Brain pericyte (primary cell): ENCODE results near the gene LTBP2.

Experiments used
- DNase-seq: peaks from one replicate; pipeline ENCODE4 v3.0.0-alpha.2; 2012; ENCODE audit warnings: low read depth, low spot score

The LTBP2 gene

DNA sequence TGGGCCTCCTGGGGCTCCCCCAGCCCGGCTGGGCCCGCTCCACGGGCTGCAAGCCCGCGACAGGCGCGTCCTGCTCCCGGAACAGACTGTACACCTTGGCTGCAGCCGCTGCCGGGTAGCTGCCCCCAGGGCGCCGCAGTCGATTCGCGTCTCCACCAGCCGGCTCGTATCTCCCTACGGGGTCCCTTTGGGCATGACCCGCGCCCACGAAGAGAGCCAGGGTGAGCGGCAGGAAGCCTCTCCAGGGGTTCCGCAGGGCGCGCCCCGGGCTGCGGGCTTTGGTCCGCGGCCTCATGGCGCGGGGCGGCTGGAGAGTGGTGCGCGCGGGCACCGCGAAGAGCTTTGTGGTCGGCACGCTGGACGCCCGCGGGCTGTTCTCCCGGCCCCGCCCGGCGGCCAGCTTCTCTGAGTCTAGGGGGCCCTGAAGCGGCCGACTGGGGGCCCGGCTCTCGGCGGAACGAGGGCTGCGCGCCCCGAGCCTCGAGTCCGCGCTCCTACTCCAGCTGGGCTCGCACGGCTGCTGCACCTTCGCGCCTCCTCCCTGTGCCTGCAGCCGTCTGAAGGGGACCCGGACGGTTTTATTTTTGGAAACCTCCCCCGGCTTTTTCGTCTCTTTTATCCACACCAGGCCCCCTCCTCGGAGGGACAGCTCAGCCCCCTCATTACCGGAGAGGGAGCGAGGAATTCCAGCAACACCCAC is at the start of gene LTBP2:
TSS of gene LTBP2 (minus strand) at position 588 of the 700 bp plus-strand sequence. CDS start at position 295, 293 bp downstream.
- DNase-seq, result no peak

GRCh38 chr14:74660863-74661262 is 48.8 kb upstream of the LTBP2 start:
- DNase-seq, result no peak

- DNase-seq, result no peak
These were observed 48.1 kb upstream of the LTBP2 start for GRCh38 chr14:74660167-74660566.

DNA sequence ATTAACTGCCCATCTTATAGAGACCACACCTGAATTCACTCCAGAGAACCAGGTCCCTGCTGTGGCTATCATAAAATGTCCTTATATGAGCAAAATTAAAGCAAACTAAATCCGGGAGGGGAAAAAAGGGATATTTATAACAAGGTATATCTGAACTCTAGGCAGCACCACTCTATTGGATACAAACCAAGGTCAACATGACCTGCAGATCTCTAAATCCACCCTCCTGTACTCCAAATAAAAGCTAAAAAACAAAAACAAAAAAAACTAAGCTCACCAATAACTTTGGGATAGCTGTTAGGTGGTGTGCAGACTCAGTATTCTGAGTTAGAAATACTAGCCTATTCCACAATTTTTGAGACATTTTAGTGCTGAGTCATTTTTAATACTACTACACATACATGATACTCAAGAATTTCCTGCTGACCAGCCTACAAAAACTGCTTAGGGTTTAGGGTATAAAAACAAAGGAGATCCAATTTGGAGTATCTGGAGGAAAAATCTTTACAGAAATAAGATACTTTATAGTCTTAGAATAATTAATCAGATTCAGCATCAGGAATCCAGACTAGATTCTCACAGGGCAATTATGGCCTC is 46.6 kb upstream of the LTBP2 start:
- DNase-seq, result no peak

GRCh38 chr14:74656964-74657363 is 44.9 kb upstream of the LTBP2 start:
- DNase-seq, result no peak

DNA sequence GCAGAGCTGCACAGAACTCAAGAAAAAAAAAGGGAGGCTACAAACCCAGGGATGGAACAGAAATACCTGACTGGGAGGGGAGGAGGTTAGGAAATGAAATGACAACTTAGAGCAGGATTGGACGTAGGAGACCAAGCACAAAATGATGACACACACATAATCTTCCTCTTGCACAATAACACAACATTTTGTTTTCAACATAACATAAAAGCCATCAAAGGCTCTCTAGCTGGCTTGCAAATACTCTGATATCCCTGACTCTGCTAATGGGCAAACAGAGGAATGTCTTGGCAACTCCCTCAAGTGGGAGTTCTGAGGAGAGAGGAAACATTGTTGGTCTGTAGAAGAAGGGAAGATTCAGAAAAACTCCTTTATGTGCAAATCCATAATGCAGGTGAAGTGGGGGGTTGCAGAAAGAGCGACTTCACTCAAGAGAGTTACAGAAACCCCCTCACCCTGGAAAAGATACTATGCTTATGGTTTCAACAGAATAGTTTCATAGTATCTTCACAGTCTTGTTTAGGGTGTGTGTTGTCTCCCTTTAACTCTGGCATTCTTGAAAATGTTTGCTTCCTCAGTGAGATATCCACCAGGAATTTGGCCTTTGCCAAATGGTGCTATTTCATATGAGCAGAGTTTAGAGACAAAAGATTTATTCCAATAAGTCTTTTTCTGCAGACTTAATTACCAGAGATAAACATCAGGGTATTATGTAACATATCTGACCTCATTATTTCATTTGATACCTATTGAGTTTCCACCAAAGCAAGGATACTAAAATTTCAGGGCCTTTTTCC is 43.8 kb upstream of the LTBP2 start:
- DNase-seq, result no peak

- DNase-seq, result no peak
These were observed 42.9 kb upstream of the LTBP2 start for GRCh38 chr14:74654931-74655330.

DNA sequence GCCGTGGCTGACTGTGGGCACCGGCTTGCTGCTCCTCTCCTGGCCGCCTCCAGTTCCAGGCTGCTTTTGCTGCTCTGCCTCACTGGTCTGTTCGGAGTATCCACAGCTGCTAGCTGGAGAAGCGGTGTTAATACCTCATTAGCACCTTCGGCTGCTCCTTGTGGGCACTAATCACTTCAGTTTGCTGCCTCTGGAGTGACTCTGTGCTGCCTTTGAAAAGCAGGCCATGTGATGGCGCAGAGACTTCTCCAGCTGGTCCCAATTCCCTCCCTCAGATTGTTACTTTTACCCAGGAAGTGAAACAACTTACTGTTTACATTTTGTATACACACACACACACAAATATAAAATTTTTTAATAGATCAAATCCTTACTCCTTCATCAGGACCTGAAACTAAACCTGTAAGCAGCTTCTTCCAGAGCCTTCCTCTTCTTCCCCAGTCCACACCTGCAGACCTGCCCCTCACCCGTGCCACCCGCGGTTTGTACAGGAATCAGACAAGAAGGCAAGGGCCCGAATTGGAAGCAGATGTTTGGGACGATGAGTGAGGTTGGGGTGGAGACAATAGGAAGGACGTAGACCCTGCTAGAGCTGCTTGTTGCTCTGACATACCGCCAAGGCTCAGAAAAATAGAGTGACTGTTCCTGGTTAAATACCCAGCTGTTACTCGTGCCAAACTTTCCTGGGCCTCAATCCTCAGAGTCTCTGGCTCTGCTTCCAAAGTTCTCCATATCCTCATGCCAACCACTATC is 41.5 kb upstream of the LTBP2 start:
- no peak for DNase-seq

- no peak for DNase-seq
These were observed 40.5 kb upstream of the LTBP2 start for GRCh38 chr14:74652541-74652940.

- DNase-seq, result no peak
These were observed 39.1 kb upstream of the LTBP2 start for GRCh38 chr14:74650927-74651686.

DNA sequence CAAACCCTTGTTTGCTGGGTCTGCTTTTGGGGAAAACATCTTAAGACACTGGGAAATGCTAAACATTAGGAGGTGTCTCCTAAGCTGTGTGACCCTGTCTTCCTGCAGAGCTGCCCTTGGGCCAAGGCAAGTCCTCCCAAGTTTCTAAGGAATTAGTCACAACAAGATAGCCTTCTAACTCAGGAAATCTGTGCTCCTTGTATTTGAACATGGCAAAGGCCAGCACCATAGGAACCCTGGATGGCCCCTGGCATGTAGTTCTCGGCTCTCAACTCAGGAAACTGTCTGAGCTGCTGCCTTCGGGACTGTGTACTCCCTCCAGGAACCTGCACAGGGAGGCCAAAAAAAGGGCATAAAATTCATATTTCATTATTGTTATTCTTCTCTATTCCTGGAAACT is 37.6 kb upstream of the LTBP2 start:
- DNase-seq, result no peak

DNA sequence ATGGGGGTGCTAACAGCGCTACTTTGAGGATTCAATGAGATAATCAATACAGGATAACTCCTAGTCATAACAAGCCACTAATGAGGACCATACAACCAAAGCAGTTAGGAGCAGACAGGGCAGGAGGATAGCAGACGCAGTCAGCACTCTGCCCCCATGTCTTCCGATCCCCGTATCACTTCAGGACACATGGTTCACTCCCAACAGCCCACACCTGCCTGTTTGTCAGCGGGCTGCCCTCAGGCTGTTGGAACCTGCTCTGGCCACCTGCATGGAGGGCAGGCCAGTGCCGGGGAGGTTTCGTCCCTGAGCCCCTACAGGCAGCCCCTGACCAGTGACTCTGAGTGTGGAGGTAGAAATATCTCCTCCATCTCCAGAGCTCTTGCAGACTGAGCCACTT is 37.1 kb upstream of the LTBP2 start:
- DNase-seq, result no peak

- DNase-seq, result no peak
These were observed 36.6 kb upstream of the LTBP2 start for GRCh38 chr14:74648601-74649000.

- DNase-seq, result no peak
These were observed 35.8 kb upstream of the LTBP2 start for GRCh38 chr14:74647678-74648461.

GRCh38 chr14:74647061-74647677 is 35.1 kb upstream of the LTBP2 start:
- DNase-seq, result no peak

- no peak for DNase-seq
These were observed 33.9 kb upstream of the LTBP2 start for GRCh38 chr14:74645756-74646470.

DNA sequence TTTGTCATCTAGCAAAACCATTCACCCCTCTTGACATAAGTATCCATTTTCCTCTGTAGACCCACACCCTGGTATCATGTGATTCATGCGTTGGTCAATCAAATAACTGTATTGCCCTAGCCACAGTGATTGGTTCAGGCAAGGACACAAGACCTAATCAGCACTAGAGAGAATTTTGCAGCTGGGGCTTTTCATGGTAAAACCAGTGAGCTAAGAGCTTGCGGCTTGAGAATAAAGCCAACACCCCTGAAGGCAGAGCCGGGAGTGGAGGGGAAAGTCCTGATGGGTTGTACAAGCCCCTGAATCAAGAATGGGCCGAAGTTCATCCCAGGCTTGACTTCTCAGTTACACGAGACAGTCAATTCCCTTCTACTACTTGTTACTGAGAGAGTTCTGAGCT is 33.2 kb upstream of the LTBP2 start:
- DNase-seq, result no peak

DNA sequence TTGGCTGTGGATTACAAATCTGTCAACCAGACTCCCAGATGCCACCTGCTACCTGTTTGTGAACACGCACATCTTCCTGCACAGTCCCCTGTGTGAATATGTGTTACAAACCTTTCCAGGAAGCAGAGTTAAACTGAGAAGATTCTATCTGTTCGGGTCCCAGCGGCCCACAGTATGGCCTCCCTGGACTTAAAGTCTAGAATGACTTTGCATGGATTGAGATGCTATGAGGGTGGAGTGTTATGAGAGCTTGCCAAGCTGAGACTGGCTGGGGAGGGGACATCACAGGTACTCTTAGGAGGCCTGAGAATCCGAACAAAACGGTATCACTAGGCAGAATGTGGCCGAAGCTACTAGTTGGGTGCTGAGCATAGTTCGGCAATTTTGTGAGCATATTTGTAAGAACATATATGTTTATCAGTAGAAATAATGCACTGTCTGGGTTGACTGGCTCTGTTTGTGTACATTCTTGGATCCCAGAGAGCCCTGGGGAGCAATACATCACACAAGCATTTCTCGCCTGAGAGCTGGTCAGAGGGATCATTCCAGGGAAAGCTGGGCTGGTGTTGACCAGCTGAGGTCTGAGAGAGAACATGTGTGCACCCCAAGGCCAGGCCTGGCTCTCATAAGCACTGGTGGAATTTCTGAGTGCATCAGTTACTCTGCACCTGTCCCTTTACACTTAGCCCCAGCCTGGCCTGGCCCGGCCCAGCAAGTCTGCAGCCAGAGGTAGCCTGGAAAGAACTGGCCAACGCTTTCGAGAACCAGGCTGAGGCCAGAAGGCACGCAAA is 29.8 kb upstream of the LTBP2 start:
- DNase-seq, result no peak

- DNase-seq, result no peak
These were observed 26.9 kb upstream of the LTBP2 start for GRCh38 chr14:74638966-74639365.
